HepG2 (cell line): Measurements from ENCODE around the gene IFT172. TPM values are rescaled to one million over a fixed set of nuclear protein-coding genes. Genes with fewer than 3 reads are reported as not detected.

ENCODE experiments used
- CEBPB ChIP-seq: IDR thresholded peaks from 2 replicates; pipeline ENCODE4 v1.6.1; 2011; ENCODE audit warnings: low read depth, low read length, improper control_type of control experiment, borderline replicate concordance
- CHCHD3 ChIP-seq: sonication (generic); formaldehyde crosslinking; IDR thresholded peaks from 2 replicates; pipeline ENCODE4 v1.8.0; 2022; ENCODE audit warnings: mild to moderate bottlenecking, missing genetic modification reagents, moderate library complexity
- EP300 ChIP-seq, 3 experiments: sonication (generic) in 1 of 3; formaldehyde crosslinking in 1 of 3; IDR thresholded peaks; 2 replicates each; pipeline versions ENCODE4 v1.5.1 to v1.6.1; 2011 to 2020; ENCODE audit warnings: low read depth in 2 of 3, low read length in 2 of 3, borderline replicate concordance in 1 of 3, improper control_type of control experiment in 1 of 3, mild to moderate bottlenecking in 1 of 3, missing genetic modification reagents in 1 of 3, moderate library complexity in 1 of 3
- JUN ChIP-seq: sonication (generic); formaldehyde crosslinking; IDR thresholded peaks from 2 replicates; pipeline ENCODE4 v1.4.0; 2020; ENCODE audit warnings: mild to moderate bottlenecking, missing genetic modification reagents
- KMT2B ChIP-seq: IDR thresholded peaks from 2 replicates; pipeline ENCODE4 v1.6.1; 2016; ENCODE audit warnings: missing genetic modification reagents, missing compliant biosample characterization
- MATR3 ChIP-seq: sonication (generic); formaldehyde crosslinking; IDR thresholded peaks from 2 replicates; pipeline ENCODE4 v1.4.0; 2020; ENCODE audit warnings: missing genetic modification reagents
- MED1 ChIP-seq: sonication (generic); formaldehyde crosslinking; IDR thresholded peaks from 2 replicates; pipeline ENCODE4 v1.4.0; 2020; ENCODE audit warnings: missing genetic modification reagents
- PRPF4 ChIP-seq: fragments of 200-400 bp; formaldehyde crosslinking; IDR thresholded peaks from 2 replicates; pipeline ENCODE4 v1.6.1; 2016; ENCODE audit warnings: low read length, low read depth; ENCODE audit not compliant: poor library complexity, severe bottlenecking
- ZNF850 ChIP-seq: sonication (generic); formaldehyde crosslinking; conservative IDR thresholded peaks from 2 replicates; pipeline ENCODE4 v1.9.0; 2021; ENCODE audit warnings: mild to moderate bottlenecking, missing genetic modification reagents
- polyA plus RNA-seq, 8 experiments: library from polyadenylated mRNA; depleted of rRNA in 3 of 8; stranded (reverse) in 7 of 8; unstranded in 1 of 8; fragments of >200 nt; fragmentation: Illumina TruSeq in 4 of 8; extraction: Trizol in 4 of 8; gene quantifications; 2 replicates each; pipeline versions ENCODE4 v1.2.1 to v1.2.3, GENCODE V29; 2011 to 2016; ENCODE audit warnings: low read depth in 4 of 8, missing spikeins in 1 of 8, mixed read lengths in 1 of 8; ENCODE audit not compliant: insufficient read depth in 1 of 8
- total RNA-seq, 5 experiments: library from RNA; depleted of rRNA; stranded (reverse); fragments of >200 nt; fragmentation: Illumina TruSeq; extraction: Trizol; gene quantifications; 2 replicates each; pipeline ENCODE4 v1.2.3, GENCODE V29; 2016; ENCODE audit warnings: low read depth in 1 of 5
- TF ChIP-seq, protein P1 (sequence below): sonication (generic); formaldehyde crosslinking; IDR thresholded peaks from 2 replicates; pipeline ENCODE4 v1.4.0; 2020; ENCODE audit warnings: missing genetic modification reagents, mild to moderate bottlenecking, borderline replicate concordance
- TF ChIP-seq, protein P2 (sequence below): IDR thresholded peaks from 2 replicates; pipeline ENCODE4 v1.6.1; 2016; ENCODE audit warnings: missing genetic modification reagents, missing compliant biosample characterization
- TF ChIP-seq, protein P3 (sequence below): sonication (generic); formaldehyde crosslinking; IDR thresholded peaks from 2 replicates; pipeline ENCODE4 v1.4.0; 2020; ENCODE audit warnings: missing genetic modification reagents
- TF ChIP-seq, protein P4 (sequence below): sonication (generic); formaldehyde crosslinking; IDR thresholded peaks from 2 replicates; pipeline ENCODE4 v1.8.1; 2023; ENCODE audit warnings: missing genetic modification reagents, inconsistent platforms, borderline replicate concordance
- TF ChIP-seq, protein P5 (sequence below): sonication (generic); formaldehyde crosslinking; IDR thresholded peaks from 2 replicates; pipeline ENCODE4 v1.5.0; 2020; ENCODE audit warnings: mild to moderate bottlenecking, missing genetic modification reagents
- TF ChIP-seq, protein P6 (sequence below): sonication (generic); formaldehyde crosslinking; IDR thresholded peaks from 2 replicates; pipeline ENCODE4 v1.4.0; 2020; ENCODE audit warnings: missing genetic modification reagents
- TF ChIP-seq, protein P7 (sequence below): sonication (generic); formaldehyde crosslinking; IDR thresholded peaks from 2 replicates; pipeline ENCODE4 v1.4.0; 2020; ENCODE audit warnings: mild to moderate bottlenecking, missing genetic modification reagents

The IFT172 gene
- total and polyA plus RNA-seq, 2 of the 13 experiments (the other 11 are each of a cell fraction or from before 2014, with no cell fraction given), result 21.6 to 35.7 TPM

DNA sequence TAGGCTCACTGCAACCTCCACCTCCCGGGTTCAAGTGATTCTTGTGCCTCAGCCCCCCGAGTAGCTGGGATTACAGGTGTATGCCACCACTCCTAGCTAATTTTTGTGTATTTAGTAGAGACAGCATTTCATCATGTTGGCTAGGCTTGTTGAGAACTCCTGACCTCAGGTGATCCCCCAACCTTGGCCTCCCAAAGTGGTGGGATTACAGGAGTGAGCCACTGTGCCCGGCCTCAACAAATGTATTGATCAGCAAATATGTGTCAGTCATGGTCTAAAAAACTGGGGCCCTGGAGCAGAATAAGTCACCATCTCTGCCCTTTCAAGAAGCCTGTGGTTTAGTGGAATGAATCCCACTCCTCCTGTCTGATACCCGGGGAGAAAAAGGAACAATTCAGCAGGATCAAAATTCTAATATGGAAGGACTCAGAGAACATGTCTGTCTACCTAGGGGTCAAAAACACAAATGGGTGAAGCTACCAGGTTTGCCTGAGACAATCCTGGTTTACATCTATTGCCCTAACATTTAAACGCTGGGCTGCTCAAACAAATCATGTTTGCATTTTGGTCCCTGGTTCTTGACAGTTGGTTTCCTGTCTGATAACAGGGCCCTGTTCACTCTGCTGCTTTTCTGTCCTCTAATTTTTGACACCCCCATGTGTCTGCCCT is 28.7 kb upstream of the IFT172 start (continued):
- TF ChIP-seq, protein P1, sequence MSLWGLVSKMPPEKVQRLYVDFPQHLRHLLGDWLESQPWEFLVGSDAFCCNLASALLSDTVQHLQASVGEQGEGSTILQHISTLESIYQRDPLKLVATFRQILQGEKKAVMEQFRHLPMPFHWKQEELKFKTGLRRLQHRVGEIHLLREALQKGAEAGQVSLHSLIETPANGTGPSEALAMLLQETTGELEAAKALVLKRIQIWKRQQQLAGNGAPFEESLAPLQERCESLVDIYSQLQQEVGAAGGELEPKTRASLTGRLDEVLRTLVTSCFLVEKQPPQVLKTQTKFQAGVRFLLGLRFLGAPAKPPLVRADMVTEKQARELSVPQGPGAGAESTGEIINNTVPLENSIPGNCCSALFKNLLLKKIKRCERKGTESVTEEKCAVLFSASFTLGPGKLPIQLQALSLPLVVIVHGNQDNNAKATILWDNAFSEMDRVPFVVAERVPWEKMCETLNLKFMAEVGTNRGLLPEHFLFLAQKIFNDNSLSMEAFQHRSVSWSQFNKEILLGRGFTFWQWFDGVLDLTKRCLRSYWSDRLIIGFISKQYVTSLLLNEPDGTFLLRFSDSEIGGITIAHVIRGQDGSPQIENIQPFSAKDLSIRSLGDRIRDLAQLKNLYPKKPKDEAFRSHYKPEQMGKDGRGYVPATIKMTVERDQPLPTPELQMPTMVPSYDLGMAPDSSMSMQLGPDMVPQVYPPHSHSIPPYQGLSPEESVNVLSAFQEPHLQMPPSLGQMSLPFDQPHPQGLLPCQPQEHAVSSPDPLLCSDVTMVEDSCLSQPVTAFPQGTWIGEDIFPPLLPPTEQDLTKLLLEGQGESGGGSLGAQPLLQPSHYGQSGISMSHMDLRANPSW (CRISPR knock-in tag), result no peak
- TF ChIP-seq MED1 (CRISPR knock-in tag) (peak; percentile 49; the same call in 1 of the 2 replicates), KMT2B (no peak), EP300 (IDR thresholded peaks at IDR 0.05; ENCODE audit: low read depth in 2 of 2, low read length in 2 of 2) (0 out of 4 replicates have a peak, but pooled peaks of 1 of the 2 experiments have one; percentile 17), EP300 (CRISPR knock-in tag; IDR thresholded peaks at IDR 0.05; ENCODE audit: borderline replicate concordance) (no peak), MATR3 (CRISPR knock-in tag) (no peak), JUN (CRISPR knock-in tag) (no peak), CHCHD3 (no peak), PRPF4 (no peak), CEBPB (no peak), ZNF850 (CRISPR knock-in tag) (no peak)
- TF ChIP-seq, protein P2, sequence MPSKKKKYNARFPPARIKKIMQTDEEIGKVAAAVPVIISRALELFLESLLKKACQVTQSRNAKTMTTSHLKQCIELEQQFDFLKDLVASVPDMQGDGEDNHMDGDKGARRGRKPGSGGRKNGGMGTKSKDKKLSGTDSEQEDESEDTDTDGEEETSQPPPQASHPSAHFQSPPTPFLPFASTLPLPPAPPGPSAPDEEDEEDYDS (CRISPR knock-in tag), result no peak
- TF ChIP-seq, protein P3, sequence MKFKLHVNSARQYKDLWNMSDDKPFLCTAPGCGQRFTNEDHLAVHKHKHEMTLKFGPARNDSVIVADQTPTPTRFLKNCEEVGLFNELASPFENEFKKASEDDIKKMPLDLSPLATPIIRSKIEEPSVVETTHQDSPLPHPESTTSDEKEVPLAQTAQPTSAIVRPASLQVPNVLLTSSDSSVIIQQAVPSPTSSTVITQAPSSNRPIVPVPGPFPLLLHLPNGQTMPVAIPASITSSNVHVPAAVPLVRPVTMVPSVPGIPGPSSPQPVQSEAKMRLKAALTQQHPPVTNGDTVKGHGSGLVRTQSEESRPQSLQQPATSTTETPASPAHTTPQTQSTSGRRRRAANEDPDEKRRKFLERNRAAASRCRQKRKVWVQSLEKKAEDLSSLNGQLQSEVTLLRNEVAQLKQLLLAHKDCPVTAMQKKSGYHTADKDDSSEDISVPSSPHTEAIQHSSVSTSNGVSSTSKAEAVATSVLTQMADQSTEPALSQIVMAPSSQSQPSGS, result no peak
- TF ChIP-seq, protein P4, sequence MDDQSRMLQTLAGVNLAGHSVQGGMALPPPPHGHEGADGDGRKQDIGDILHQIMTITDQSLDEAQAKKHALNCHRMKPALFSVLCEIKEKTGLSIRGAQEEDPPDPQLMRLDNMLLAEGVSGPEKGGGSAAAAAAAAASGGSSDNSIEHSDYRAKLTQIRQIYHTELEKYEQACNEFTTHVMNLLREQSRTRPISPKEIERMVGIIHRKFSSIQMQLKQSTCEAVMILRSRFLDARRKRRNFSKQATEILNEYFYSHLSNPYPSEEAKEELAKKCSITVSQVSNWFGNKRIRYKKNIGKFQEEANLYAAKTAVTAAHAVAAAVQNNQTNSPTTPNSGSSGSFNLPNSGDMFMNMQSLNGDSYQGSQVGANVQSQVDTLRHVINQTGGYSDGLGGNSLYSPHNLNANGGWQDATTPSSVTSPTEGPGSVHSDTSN (CRISPR knock-in tag), result no peak
- TF ChIP-seq, protein P5, sequence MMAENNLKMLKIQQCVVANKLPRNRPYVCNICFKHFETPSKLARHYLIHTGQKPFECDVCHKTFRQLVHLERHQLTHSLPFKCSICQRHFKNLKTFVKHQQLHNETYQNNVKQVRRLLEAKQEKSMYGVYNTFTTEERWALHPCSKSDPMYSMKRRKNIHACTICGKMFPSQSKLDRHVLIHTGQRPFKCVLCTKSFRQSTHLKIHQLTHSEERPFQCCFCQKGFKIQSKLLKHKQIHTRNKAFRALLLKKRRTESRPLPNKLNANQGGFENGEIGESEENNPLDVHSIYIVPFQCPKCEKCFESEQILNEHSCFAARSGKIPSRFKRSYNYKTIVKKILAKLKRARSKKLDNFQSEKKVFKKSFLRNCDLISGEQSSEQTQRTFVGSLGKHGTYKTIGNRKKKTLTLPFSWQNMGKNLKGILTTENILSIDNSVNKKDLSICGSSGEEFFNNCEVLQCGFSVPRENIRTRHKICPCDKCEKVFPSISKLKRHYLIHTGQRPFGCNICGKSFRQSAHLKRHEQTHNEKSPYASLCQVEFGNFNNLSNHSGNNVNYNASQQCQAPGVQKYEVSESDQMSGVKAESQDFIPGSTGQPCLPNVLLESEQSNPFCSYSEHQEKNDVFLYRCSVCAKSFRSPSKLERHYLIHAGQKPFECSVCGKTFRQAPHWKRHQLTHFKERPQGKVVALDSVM (CRISPR knock-in tag), result 0 out of 2 replicates have a peak, but pooled peaks have one; percentile 29
- TF ChIP-seq, protein P6, sequence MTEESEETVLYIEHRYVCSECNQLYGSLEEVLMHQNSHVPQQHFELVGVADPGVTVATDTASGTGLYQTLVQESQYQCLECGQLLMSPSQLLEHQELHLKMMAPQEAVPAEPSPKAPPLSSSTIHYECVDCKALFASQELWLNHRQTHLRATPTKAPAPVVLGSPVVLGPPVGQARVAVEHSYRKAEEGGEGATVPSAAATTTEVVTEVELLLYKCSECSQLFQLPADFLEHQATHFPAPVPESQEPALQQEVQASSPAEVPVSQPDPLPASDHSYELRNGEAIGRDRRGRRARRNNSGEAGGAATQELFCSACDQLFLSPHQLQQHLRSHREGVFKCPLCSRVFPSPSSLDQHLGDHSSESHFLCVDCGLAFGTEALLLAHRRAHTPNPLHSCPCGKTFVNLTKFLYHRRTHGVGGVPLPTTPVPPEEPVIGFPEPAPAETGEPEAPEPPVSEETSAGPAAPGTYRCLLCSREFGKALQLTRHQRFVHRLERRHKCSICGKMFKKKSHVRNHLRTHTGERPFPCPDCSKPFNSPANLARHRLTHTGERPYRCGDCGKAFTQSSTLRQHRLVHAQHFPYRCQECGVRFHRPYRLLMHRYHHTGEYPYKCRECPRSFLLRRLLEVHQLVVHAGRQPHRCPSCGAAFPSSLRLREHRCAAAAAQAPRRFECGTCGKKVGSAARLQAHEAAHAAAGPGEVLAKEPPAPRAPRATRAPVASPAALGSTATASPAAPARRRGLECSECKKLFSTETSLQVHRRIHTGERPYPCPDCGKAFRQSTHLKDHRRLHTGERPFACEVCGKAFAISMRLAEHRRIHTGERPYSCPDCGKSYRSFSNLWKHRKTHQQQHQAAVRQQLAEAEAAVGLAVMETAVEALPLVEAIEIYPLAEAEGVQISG (CRISPR knock-in tag), result 0 out of 2 replicates have a peak, but pooled peaks have one; percentile 5
- TF ChIP-seq, protein P7, sequence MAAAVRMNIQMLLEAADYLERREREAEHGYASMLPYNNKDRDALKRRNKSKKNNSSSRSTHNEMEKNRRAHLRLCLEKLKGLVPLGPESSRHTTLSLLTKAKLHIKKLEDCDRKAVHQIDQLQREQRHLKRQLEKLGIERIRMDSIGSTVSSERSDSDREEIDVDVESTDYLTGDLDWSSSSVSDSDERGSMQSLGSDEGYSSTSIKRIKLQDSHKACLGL (CRISPR knock-in tag), result no peak
